Left lobe of liver (tissue), 2 donors: ENCODE measurements around the gene PRAMEF17. TPM values are rescaled to one million over a fixed set of nuclear protein-coding genes. Genes with fewer than 3 reads are reported as not detected.
"Not testable (repeated sequence)": the region's sequence is repeated elsewhere in the genome, so short reads cannot be mapped to it uniquely, and the experiment has no call there.

ENCODE experiments used
- ATAC-seq: fragments of 200-7000 bp; cut with Tn5 transposase; one replicate; pipeline ENCODE4 v1.9.1; 2020; ENCODE audit warnings: mild to moderate bottlenecking, moderate library complexity
- DNase-seq: peaks from one replicate; pipeline ENCODE4 v3.0.0-alpha.2; 2020; ENCODE audit warnings: low spot score
- total RNA-seq: library from RNA; stranded (reverse); gene quantifications from one replicate; pipeline ENCODE4 v1.2.1, GENCODE V29; 2021
- donor health status: DM: no; HTN: no; CAD: no; lungs with moderate emphysema.
- donor health status: DM: no; HTN: yes; CAD: no.

Gene PRAMEF17
- total RNA-seq, 1 donor from 2014 or later: not detected

- DNase-seq, ATAC-seq: not testable (repeated sequence)
These were observed 49.8 kb downstream of the PRAMEF17 start for GRCh38 chr1:13439104-13439783.

Other genes starting within 250 kb of the PRAMEF17 start
- gene PRAMEF26, start 233.6 kb upstream of the PRAMEF17 start, total RNA-seq: not detected
- gene HNRNPCL4, start 224.0 kb upstream of the PRAMEF17 start, total RNA-seq: not detected
- gene PRAMEF9, start 217.8 kb upstream of the PRAMEF17 start, total RNA-seq: not detected
- not detected for gene PRAMEF13, start 188.2 kb upstream of the PRAMEF17 start, total RNA-seq
- gene PRAMEF18, start 163.5 kb upstream of the PRAMEF17 start, total RNA-seq: not detected
- not detected for gene PRAMEF5, start 135.4 kb upstream of the PRAMEF17 start, total RNA-seq
- gene PRAMEF8, start 104.5 kb upstream of the PRAMEF17 start, total RNA-seq: not detected
- gene PRAMEF33, start 86.1 kb upstream of the PRAMEF17 start, total RNA-seq: 0.25 TPM
- not detected for gene PRAMEF15, start 74.1 kb upstream of the PRAMEF17 start, total RNA-seq
- gene PRAMEF14, start 42.5 kb upstream of the PRAMEF17 start, total RNA-seq: not detected
- not detected for gene PRAMEF19, start 17.7 kb upstream of the PRAMEF17 start, total RNA-seq
- not detected for gene PRAMEF20, start 20.8 kb downstream of the PRAMEF17 start, total RNA-seq
- gene LRRC38, start 124.4 kb downstream of the PRAMEF17 start, total RNA-seq: not detected
- 0.33 TPM for gene PDPN, start 194.2 kb downstream of the PRAMEF17 start, total RNA-seq